ENCODE measurements around the gene THAP3. TPM values are rescaled to one million over a fixed set of nuclear protein-coding genes. Genes with fewer than 3 reads are reported as not detected.
"Not testable (repeated sequence)": the region's sequence is repeated elsewhere in the genome, so short reads cannot be mapped to it uniquely, and the experiment has no call there.

The THAP3 gene
- total RNA-seq, 1 donor from 2014 or later = 24.6 TPM

GRCh38 chr1:6596886-6597776 is 27.5 kb upstream of the THAP3 start:
- Mint-ChIP-seq H3K27ac (no peak overlapping the region), H3K36me3 (ENCODE audit: low read depth) (peaks cover 55% of the 10 kb centered on the region), H3K4me1 (peaks cover 24% of the 10 kb centered on the region), H3K4me3 (no peak overlapping the region), H3K27me3 (no peaks in the 10 kb centered on the region), H3K9me3 (no peaks in the 10 kb centered on the region)
- intact Hi-C loops (cut with micrococcal nuclease) = no loop called here
- no peak for DNase-seq

GRCh38 chr1:6597777-6598131 is 26.9 kb upstream of the THAP3 start:
- H3K4me3 Mint-ChIP-seq = no peak overlapping the region
- H3K27ac Mint-ChIP-seq = no peak overlapping the region
- H3K9me3 Mint-ChIP-seq = no peaks in the 10 kb centered on the region
- H3K27me3 Mint-ChIP-seq = no peaks in the 10 kb centered on the region
- H3K4me1 Mint-ChIP-seq = peaks cover 24% of the 10 kb centered on the region
- H3K36me3 Mint-ChIP-seq (ENCODE audit: low read depth) = peaks cover 55% of the 10 kb centered on the region
- DNase-seq = no peak
- intact Hi-C loops (cut with micrococcal nuclease) = no loop called here

- H3K9me3 Mint-ChIP-seq = no peaks in the 10 kb centered on the region
- intact Hi-C loops (cut with micrococcal nuclease) = no loop called here
- peak; percentile 84 for DNase-seq
- no peaks in the 10 kb centered on the region for H3K27me3 Mint-ChIP-seq
- peak overlapping the region; percentile 79 for H3K27ac Mint-ChIP-seq
- peaks cover 30% of the 10 kb centered on the region for H3K4me1 Mint-ChIP-seq
- H3K36me3 Mint-ChIP-seq (ENCODE audit: low read depth) = peaks cover 47% of the 10 kb centered on the region
- peak overlapping the region; percentile 95 for H3K4me3 Mint-ChIP-seq
Measured at GRCh38 chr1:6599141-6599975, 25.3 kb upstream of the THAP3 start.

GRCh38 chr1:6599991-6600390 is 24.7 kb upstream of the THAP3 start:
- H3K9me3 Mint-ChIP-seq = not testable (repeated sequence)
- intact Hi-C loops (cut with micrococcal nuclease) = loop anchor here (5.0 kb wide), 1 partner anchor 393 kb away; the partner anchor contains the start of gene RNF207
- H3K4me1 Mint-ChIP-seq = peaks cover 30% of the 10 kb centered on the region

GRCh38 chr1:6600410-6601048 is 24.1 kb upstream of the THAP3 start:
- peak overlapping the region; percentile 95 for H3K4me3 Mint-ChIP-seq
- peaks cover 30% of the 10 kb centered on the region for H3K4me1 Mint-ChIP-seq
- H3K36me3 Mint-ChIP-seq (ENCODE audit: low read depth) = peaks cover 37% of the 10 kb centered on the region
- H3K27ac Mint-ChIP-seq = peak overlapping the region; percentile 89
- intact Hi-C loops (cut with micrococcal nuclease) = loop anchor here (1.0 to 5.0 kb wide), 4 partner anchors 20 to 393 kb away; partner anchors contain the start of genes ACOT7, NOL9 and RNF207
- DNase-seq = no peak
- no peaks in the 10 kb centered on the region for H3K27me3 Mint-ChIP-seq
- H3K9me3 Mint-ChIP-seq = no peaks in the 10 kb centered on the region

More at GRCh38 chr1:6599991-6600390, 24.7 kb upstream of the THAP3 start:
- not testable (repeated sequence) for DNase-seq, H3K27me3 Mint-ChIP-seq
- Mint-ChIP-seq H3K27ac (peak overlapping the region; percentile 89), H3K4me3 (peak overlapping the region; percentile 95), H3K36me3 (ENCODE audit: low read depth) (peaks cover 43% of the 10 kb centered on the region)

- DNase-seq = peak; percentile 91
- H3K27ac Mint-ChIP-seq = peak overlapping the region; percentile 89
- H3K27me3 Mint-ChIP-seq = no peaks in the 10 kb centered on the region
- peak overlapping the region; percentile 95 for H3K4me3 Mint-ChIP-seq
- intact Hi-C loops (cut with micrococcal nuclease) = loop anchor here (1.0 to 5.0 kb wide), 4 partner anchors 21 to 394 kb away; partner anchors contain the start of genes ACOT7, NOL9 and RNF207
- H3K4me1 Mint-ChIP-seq = peaks cover 28% of the 10 kb centered on the region
- H3K9me3 Mint-ChIP-seq = no peaks in the 10 kb centered on the region
- peaks cover 30% of the 10 kb centered on the region for H3K36me3 Mint-ChIP-seq (ENCODE audit: low read depth)
Measured at GRCh38 chr1:6601049-6601922, 23.4 kb upstream of the THAP3 start.

GRCh38 chr1:6601923-6602668 is 22.6 kb upstream of the THAP3 start:
- peaks cover 23% of the 10 kb centered on the region for H3K36me3 Mint-ChIP-seq (ENCODE audit: low read depth)
- H3K27me3 Mint-ChIP-seq = no peaks in the 10 kb centered on the region
- intact Hi-C loops (cut with micrococcal nuclease) = loop anchor here (1.0 to 5.0 kb wide), 6 partner anchors 22 to 395 kb away; partner anchors contain the start of genes ACOT7, CAMTA1, NOL9 and RNF207
- DNase-seq = peak; percentile 79
- H3K4me1 Mint-ChIP-seq = peaks cover 28% of the 10 kb centered on the region
- peak overlapping the region; percentile 95 for H3K4me3 Mint-ChIP-seq
- H3K9me3 Mint-ChIP-seq = no peaks in the 10 kb centered on the region
- H3K27ac Mint-ChIP-seq = peak overlapping the region; percentile 89

GRCh38 chr1:6602669-6603237 is 21.9 kb upstream of the THAP3 start, which contains the start of gene KLHL21:
Gene KLHL21 (minus strand): TSS chr1:6602869. CDS start chr1:6602817, 52 bp downstream.
- intact Hi-C loops (cut with micrococcal nuclease) = loop anchor here (1.0 to 5.0 kb wide), 5 partner anchors 11 to 395 kb away; partner anchors contain the start of genes CAMTA1, PHF13 and RNF207
- peak within 1 kb of the TSS; percentile 95 for H3K27ac Mint-ChIP-seq
- H3K4me3 Mint-ChIP-seq = peak within 1 kb of the TSS; percentile 95
- no peaks in the 10 kb centered on the region for H3K9me3 Mint-ChIP-seq
- peaks cover 26% of the 10 kb centered on the region for H3K4me1 Mint-ChIP-seq
- peaks cover 4% of the 10 kb centered on the region for H3K27me3 Mint-ChIP-seq
- peak; percentile 94 for DNase-seq
- peaks cover 19% of the 10 kb centered on the region for H3K36me3 Mint-ChIP-seq (ENCODE audit: low read depth)

- Mint-ChIP-seq H3K27ac (peak overlapping the region; percentile 95), H3K9me3 (no peaks in the 10 kb centered on the region), H3K4me3 (peak overlapping the region; percentile 84), H3K27me3 (peaks cover 6% of the 10 kb centered on the region), H3K36me3 (ENCODE audit: low read depth) (peaks cover 15% of the 10 kb centered on the region), H3K4me1 (peaks cover 26% of the 10 kb centered on the region)
- peak; percentile 85 for DNase-seq
- intact Hi-C loops (cut with micrococcal nuclease) = loop anchor here (1.0 to 5.0 kb wide), 5 partner anchors 10 to 396 kb away; partner anchors contain the start of genes CAMTA1, PHF13 and RNF207
Measured at GRCh38 chr1:6603238-6603914, 21.3 kb upstream of the THAP3 start.

GRCh38 chr1:6603915-6604558 is 20.6 kb upstream of the THAP3 start:
- intact Hi-C loops (cut with micrococcal nuclease) = loop anchor here (1.0 to 5.0 kb wide), 5 partner anchors 9 to 397 kb away; partner anchors contain the start of genes CAMTA1, PHF13 and RNF207
- DNase-seq = no peak

More at GRCh38 chr1:6603915-6604558, 20.6 kb upstream of the THAP3 start:
- H3K27me3 Mint-ChIP-seq = peaks cover 6% of the 10 kb centered on the region
- peaks cover 15% of the 10 kb centered on the region for H3K36me3 Mint-ChIP-seq (ENCODE audit: low read depth)
- no peaks in the 10 kb centered on the region for H3K9me3 Mint-ChIP-seq
- H3K4me3 Mint-ChIP-seq = peak overlapping the region; percentile 84
- H3K27ac Mint-ChIP-seq = peak overlapping the region; percentile 95
- H3K4me1 Mint-ChIP-seq = peaks cover 22% of the 10 kb centered on the region
